Stimulated activated CD8-positive, alpha-beta memory T cell treated with anti-CD3 and anti-CD28 coated beads, Interleukin-15, amount 100 ng/mL, for 24 hours (primary cell): ENCODE results near the gene CISH.

Source experiments
- DNase-seq: peaks from one replicate; pipeline ENCODE4 v3.0.0-alpha.2; 2020; ENCODE audit warnings: low read depth

Gene CISH

DNA sequence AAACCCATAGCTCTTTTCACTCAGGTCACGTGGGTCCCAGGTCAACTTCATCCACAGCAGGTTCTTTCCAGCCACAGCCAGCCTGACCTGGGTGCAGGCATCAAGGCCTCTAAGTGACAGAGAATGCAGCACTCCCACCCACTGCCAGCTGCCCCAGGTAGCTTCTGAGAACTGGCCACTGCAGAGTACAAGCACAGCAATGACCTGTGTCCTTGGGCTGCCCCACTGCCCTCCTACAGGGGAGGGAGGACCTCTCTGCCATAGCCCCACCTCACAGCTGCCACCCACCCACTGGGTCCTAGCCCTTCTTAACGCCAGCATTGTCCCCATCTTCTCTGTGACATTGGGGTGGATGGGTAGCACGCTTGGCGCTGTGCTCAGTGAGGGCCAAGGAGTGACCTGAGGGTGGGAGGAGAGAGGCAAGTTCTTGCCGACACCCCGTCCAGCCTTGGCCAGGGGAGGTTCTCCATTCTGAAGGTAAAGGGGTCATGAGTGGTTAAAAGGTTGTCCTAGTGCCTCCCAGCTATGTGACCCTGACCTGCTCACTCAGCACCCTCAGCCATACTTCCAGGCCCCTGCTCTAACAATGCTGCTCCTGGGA lies 12.4 kb downstream of the CISH start:
- no peak for DNase-seq

DNA sequence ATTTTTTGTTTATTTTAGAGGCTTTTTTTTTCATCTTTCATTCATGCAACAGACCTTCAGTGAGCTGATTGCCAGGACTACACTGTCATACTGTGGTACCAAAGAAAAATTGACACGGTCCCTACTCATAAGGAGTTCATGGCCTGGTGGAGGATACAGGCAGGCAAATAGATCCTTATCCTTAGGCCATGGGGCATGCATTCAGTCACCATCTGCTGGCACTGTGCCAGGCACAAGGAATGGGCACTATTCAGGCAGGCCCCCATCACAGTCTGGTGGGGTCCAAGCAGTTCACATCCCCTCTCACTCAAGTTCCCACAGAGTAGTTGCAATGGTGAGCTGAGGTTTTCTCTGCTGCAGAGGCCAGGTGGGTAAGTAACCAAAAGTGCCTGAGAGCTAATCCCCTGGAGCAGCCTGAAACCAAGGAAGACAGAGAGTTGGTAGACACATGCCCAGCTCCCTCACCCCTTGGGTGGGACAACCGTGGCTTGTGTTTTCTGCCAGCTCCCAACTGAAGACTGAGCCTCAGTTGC lies 17.3 kb downstream of the CISH start:
- no peak for DNase-seq

DNA sequence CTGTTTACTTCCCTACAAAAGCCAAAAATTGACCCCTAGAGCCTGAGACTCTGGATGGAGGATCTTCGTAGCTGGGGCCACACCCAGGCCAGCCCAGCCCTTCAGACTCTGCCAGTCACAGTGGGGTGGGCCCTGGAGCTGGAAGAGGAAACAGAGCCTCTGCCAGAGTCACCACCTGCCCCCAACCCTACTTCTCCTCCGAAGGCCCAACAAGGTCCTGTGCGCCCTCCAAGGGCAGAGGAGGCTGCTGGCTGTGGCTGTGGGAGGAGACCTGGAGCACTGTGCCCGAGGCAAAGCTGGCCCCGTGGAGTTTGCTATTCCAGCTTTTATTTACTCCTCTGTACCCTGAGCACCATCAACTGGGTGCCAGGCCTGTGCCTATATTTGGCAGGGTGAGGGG lies 19.0 kb downstream of the CISH start:
- DNase-seq: no peak

DNA sequence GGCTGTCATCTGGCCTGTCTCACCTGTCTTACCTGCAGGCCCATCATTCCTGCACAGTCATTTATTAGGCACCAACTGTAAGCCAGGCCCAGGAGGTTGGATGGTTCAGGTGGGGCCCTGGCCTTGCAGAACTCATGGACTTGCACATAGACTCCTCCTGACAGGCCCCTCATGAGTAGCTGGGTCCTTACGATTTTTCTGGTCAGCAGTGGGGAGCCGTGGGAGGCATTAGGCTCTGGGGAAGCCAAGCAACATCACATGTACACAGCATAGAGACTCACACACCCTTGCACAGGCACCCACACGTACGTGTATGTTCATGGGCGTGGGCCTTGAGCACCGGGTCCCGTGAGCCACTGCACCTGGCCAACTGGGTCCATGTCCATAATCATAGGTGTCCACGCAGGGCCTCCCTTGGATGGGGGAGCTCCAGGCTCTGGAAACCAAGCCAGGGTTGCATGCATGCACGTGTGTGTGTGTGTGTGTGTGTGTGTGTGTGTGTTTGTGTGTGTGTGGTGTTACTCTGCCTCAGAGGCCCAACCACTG lies 20.3 kb downstream of the CISH start:
- no peak for DNase-seq

DNA sequence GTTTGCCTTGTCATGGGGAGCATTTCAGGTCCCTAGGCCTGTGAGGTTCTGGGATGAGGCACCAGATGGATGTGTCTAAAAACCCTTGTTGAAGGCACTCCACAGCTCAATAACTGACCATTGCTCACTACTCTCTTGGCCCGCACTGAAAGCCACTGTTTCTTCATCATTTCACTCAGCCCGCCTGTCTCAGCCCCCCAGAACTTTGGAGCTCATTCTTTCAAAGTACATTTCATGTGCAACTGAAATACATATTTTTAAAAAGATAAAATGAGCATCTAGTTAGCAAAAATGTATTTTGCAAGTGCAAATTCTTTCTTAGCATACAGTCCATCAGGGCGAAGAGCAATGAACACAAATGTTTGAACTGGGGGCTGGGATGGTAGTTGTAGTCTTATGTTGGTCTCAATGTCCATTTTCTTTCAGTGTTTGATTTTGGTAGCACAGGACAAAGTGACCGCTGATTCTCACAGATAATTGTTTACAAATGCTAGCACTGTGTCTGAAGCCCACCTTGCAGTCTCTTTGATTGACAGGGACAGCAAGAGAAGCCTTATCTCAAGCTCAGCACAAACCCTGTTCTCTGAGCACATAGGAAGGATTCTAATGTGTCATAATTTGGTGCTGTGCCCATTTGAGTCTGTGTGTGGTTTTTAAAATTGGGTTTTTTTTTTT lies 22.7 kb downstream of the CISH start:
- no peak for DNase-seq

DNA sequence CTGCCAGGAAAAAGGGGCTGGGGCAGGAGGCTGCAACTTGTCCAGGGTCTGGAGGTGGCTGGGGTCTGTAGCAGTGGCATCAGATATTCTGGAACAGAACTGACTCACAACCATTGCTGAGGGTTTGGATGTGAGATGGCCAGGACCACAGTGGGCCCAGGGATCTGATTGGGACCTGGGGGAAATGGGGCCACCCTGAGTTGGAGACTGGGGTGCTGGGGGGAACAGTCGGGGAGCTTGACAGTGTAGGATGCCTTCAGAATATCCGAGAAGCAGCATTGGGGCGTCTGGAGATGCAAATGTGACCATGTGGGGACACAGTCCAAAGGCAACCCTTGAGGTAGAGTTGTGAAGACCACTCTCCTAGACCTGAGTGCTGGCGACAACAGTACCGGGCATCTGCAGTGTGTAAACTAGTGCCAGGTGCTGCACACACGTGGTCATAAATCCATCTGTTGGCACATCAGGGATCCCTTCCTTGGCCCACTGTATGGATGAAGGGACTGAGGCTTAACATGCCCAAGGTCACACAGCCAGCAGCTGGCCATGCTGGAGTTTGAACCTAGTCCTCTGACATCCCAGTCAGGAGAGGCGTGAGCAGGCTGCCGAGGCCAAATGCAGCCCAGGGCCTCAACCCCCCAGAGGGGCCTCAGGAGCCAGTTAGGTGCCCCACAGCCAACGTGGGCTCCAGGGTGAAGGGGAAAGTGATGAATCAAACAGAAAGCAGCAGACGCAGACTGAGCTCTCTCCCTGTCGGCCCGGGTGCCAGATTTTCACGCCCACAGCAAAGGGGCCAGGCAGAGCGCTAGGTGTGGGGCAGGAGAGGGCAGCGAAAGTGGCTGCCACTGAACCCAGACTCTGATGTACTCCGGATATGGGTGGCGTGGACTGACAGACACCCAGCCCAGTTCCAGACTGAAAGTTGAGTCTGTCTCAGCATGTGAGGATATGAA lies 23.5 kb downstream of the CISH start:
- DNase-seq: no peak

DNA sequence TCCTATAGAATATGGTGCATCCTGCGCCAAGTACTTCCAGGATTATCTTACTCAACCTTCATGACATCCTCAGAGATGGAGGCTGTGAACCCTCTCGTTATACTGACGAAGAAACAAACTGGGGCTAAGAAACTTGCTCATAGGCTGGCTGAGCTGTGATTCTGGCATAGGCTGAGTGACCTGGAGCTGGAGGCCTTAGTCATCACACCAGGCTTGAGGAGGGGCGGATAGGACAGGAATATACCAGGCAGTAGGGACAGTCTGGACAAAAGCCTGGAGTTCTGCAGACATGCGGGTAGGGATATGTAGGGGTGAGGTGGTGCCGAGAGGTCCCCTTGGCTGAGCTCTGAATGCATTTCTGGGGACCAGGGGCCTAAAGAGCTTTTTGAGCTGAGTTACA lies 24.2 kb downstream of the CISH start:
- DNase-seq: no peak

DNA sequence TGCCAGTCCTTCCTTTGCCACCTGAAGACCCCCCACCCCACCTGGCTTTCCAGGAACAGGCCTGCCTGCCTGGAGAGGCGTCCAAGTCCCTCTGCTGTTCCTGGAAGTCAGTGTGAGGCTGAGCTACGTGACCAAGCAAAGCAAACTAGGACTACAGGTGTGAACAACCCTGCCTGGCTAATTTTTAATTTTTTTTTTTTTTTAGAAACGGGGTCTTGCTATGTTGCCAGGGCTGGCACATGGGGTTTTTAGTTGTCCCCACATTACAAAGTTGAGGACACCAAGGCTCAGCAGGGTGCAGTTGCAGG lies 24.9 kb downstream of the CISH start:
- no peak for DNase-seq

DNA sequence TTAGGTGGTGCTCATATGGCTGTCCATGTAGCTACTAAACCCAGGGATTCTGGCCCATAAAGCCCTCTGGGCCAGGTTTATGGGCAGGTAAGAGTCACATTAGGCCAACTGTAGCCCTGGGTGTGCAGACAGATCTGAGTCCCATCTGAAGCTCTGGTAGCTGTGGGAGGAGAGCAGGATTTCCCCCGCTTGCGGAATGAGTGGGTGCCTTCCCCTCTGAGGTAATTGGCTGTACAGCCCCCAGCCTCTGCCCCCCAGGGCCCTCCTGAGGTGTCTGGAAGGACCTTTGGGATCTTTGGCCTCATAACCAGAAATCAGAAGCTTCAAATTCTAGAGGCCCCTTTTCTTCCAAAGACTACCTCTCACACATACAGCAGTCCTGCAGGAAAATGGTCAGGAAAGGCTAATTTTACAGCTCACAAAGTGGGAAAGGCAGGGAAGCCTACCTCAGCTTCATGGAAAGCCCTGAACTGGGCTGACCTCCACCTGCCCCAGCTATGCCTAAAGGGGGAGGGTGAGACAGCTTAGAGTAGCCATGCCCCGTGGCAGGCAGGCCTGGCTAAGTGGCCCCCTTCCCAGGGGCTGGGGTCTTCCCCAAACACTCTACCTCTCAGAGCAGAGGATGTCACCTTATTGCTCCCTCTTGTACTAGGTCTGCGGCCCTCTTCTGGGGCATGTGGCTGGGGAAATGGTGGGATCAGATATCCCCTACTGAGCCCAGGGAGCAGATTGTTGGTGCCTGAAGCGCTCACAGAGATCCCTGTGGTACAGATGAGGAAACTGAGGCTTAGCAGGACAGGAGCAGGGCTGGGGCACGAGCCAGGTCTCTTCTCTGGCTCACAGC lies 25.4 kb downstream of the CISH start:
- no peak for DNase-seq

DNA sequence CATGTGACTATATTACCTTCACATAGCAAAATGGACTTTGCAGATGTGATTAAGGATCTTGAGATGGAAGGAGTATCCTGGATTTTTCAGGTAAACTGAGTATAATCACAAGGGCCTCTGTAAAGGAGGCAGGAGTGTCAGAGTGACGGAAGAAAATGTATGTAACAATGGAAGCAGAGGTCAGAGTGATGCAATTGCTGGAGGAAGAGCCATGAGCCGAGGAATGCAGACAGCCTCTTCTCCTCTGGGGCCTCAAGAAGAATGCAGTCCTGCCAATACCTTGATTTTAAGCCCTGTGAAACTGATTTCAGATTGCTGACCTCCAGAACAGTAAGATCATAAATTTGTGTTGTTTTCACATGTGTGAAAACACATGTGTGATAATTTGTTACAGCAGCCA lies 27.2 kb downstream of the CISH start:
- no peak for DNase-seq

DNA sequence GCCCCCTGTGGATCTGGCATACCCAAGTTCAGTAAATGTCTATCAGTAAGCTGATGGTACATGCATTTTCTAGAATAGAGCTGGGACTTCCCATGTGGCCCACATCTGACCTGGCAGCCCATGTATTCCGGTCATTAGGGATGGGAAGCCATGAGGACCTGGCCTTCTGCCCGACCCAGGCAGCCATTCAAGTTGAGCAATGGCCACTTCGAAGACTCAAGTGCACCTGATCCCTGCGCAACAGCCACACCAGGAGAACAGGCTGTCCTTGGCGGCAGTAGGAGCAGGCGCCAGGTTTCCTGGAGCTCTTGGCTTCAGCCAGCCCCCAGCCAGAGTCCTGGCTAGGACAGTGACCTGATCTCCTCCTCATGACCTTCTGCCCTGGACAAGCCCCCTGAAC lies 27.7 kb downstream of the CISH start:
- DNase-seq: no peak

DNA sequence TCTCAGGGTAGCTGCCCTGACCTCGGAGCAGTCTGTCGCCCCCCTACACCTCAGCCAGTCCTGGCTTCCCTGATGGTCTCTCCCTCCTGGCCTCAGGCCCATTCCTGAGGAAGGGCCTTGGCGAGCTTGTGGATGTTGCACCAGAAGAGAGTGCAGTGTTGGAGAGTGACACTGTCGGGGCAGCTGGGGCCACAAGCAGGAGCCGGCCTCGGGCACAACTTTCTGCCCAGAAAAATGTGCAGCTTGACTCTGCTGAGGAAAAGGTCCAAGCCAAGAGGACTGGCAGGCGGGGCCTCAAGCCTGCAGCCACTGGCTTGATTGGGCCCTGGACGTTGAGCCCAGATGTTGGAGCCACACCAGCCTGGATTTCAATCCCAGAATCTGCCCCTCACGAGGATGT lies 29.5 kb downstream of the CISH start:
- no peak for DNase-seq

DNA sequence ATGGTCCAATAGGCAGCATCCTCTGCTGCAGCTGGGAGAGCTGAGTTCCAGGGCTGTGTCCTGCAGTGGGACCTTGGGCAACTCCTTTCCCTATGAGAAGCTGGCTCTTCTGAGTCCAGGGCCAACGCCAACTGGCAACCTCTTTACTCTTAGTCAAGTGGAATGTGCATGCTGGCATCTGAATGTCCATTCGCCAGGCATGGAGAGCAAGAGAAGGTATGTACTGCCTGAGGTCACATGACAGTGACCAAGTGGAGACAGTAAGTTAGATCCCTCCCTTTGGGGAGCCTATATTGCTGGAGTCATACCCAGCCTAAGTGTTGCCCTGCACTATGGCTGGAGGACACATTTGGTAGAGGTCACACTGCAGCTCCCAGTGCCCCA lies 30.1 kb downstream of the CISH start:
- no peak for DNase-seq

DNA sequence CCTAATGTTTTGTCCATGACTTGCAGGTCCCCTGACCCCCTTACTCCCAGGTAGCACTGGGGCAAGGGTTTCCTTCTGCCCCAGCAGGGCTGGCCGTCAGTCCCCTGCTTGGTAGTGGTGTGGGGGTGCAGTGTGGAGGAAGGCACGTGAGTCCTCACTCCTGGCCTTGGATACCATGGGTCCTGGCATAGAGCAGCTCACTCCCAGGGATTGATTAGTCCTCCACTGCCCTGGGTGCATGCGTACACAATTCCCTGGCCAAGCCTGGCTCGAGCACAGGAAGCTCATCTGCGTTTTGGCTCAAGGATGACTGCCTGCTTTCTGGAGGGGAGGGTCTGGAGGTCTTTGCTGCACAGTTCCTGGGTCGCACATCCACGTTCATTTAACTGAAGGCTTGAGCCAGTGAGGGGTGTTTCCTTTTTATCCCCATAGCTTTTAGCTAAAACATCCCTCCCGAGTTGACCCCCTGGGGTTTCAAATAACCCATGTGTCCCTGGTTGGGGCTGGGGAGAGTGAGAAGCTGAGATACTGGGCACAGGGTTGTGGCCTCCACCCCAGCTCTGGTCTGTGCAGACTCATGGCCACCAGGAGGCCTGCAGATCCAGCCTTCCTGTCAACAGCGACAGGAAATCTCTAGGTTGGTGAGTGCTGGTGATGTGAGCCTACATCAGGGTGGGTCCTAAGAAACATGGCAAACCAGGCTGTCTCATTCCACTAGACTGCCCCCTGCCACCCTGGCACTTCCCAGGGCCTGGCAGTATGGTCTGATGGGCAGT lies 30.7 kb downstream of the CISH start:
- DNase-seq: no peak

DNA sequence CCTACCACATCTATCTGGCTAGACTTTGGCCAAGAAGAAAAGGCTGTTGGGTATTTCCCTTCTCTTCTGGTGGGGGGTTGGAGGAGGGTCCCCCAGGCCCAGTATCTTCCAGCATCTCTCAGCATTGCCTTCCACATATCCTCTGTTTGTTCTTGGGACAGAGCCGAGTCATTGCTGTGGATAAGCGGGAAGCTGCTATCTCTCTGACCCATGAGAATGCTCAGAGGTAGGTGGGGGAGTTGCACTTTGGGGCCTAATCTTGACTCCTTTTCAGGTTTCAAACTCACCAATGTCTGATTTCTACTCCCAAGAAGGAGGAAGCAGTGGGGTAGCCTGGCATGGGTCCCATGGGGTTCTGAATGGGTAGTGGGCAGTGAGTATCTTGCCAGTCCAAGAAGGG lies 34.2 kb downstream of the CISH start:
- DNase-seq: no peak

DNA sequence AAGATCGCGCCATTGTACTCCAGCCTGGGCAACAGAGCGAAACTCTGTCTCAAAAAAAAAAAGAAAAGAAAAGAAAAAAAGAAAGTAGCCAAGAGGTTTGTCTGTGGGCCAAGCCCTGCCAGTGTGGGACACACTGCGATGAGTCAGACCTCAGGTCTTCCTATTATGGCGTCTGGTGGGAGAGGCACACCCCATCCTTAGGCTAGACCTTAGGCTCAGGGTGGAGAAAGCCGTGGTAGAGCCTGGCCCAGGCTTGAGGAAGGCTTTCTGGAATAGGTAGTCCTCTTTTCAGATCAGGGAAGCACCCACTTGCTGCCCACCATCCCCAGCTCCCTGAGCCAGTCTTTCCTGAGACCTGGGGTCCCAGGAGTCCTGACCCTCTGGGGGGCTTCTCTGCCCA lies 36.2 kb downstream of the CISH start:
- DNase-seq: no peak

DNA sequence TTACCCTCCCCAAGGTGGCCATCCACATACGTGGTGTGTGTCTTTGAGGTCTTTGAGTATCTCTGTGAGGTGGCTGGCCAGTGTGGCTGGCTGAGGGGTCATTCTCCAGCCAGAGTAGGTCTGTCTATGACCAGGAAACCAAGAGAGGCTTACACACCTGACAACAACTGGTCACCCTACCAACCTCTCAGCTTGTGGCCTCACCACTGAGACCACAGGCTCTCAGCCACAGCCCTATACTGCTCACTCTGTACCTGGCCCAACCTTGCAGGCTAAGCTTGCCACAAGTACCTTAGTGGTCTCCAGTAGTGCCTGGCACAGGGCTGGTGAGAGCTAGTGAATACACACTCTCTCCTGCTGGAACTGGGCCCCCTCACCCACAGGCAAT lies 37.1 kb downstream of the CISH start:
- no peak for DNase-seq

DNA sequence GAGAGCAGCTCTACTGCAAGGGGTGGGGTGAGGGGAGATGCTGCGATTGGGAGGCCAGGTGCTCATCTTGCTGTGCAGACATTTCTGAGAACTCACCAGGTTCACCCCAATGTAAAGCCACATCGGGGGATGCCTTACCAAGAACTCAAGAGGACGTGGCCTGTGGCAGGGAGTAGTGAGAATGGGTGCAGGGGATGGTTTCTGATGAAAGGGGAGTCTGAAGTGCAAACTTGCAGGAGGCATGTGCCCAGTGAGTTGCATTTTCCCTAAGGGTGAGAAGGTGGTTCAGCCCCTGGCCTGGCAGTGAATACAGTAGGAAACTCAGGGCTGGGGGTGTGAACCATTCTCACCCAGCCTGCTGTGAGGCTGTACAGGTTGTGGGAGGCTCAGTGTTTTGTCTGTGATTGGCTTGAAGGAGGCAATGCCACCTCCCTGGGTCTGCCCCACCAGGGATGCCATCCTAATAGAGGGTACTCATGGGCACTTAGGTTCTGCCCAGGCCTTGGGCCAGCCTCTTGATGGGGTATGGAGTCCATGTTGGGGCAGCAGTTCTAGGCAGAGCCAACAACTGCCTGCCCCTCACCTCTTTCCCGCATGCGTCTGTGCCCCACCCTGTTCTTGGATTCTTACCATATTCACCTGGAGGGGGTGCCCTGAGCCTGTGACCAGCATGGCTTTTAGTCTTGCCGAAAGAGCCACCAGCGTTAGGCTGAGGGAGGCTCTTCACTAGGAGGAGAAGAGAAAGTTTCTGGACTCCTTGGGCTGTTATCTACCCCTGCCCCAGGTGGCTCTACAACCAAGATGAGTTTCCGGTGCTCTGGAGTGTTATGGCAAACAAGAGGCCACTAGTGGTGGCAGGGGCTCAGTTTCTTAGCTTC lies 37.8 kb downstream of the CISH start:
- no peak for DNase-seq

DNA sequence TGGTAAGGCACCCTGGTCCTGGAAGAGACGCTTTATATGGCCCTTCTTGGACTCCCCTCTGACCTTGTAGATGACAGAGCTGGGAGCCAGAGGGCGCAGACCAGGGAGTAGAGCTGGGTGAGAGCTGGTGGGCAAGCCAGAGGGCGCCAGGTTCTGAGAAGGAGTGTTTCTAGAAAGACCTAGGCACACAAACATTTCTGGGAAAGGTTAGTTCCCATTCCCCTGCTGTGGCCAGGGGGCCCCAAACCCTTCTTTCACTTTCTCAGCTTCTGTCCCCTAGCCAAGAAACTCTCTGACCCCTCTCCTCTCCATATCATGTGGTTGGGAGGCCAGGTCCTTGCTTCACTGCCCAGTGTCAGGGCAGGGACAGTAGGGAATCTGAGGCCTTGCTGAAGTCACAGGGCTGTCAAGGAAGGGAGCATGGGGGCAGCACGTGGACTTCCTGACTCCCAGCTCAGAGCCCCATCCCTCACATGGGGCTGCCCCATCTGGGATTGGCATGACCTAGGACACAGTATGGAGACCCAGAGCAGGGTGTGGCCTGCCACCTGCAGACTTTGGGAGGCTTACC lies 38.7 kb downstream of the CISH start:
- DNase-seq: no peak

DNA sequence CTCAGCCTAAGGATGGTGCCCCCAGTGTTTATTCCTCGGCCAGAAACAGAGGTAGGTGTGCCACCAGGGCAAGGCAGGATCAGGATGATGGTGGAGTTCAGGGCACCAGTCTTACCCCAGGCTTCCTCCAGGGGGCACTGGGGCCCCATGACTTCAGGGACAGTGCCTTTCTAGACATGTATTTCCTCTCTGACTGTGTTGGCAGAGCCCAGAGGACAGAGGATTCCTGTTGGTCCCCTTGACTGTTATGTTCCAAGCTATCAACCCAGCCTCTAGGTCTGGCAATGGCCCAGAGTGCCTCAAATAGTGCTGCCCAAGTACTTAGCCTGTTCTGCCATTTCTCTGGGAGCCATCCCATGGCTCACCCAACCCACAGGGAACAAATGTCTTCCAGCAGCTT lies 39.4 kb downstream of the CISH start:
- DNase-seq: peak; percentile 59
